H1 (cell line): ENCODE measurements around the gene COL19A1. TPM values are rescaled to one million over a fixed set of nuclear protein-coding genes. Genes with fewer than 3 reads are reported as not detected.

Source experiments
- CTCF ChIA-PET: fragments of 300-600 bp; sonication (Branson Sonifier 250); formaldehyde crosslinking; loops from one replicate; lab custom pipeline; 2021; ENCODE audit not compliant: partially characterized antibody; lab: Charles Lee
- POLR2A ChIA-PET: fragments of 300-600 bp; sonication (Branson Sonifier 250); formaldehyde crosslinking; loops from one replicate; lab custom pipeline; 2021; ENCODE audit warnings: inconsistent platforms; ENCODE audit not compliant: partially characterized antibody; lab: Charles Lee
- DNase-seq, 2 experiments: peaks; one replicate each; pipeline versions ENCODE4 v3.0.0 to v3.0.0-alpha.2; 2010 to 2022; ENCODE audit warnings: low spot score in 2 of 2, low read depth in 1 of 2, mixed read lengths in 1 of 2
- FAIRE-seq: peaks from 2 replicates; lab custom pipeline; 2011; peaks lifted over from hg19 to GRCh38; lab: Jason Lieb, UNC
- H2AFZ ChIP-seq: 2 replicates; pipeline ENCODE4 v1.8.1; 2012; ENCODE audit warnings: low read length, inconsistent platforms
- H2AK5ac ChIP-seq: 2 replicates; pipeline ENCODE4 v1.6.1; 2013; ENCODE audit warnings: low read depth, low read length
- H2BK120ac ChIP-seq: replicated peaks from 2 replicates; pipeline ENCODE3; 2013; ENCODE audit warnings: low read depth, low read length, inconsistent platforms
- H2BK12ac ChIP-seq: 2 replicates; pipeline ENCODE4 v1.6.1; 2013; ENCODE audit warnings: low read depth, low read length
- H2BK15ac ChIP-seq: 2 replicates; pipeline ENCODE4 v1.6.1; 2013; ENCODE audit warnings: low read length
- H2BK20ac ChIP-seq: 2 replicates; pipeline ENCODE4 v1.6.1; 2013; ENCODE audit warnings: low read length
- H2BK5ac ChIP-seq: 2 replicates; pipeline ENCODE4 v1.6.1; 2013; ENCODE audit warnings: low read depth, low read length
- H3K14ac ChIP-seq: 2 replicates; pipeline ENCODE4 v1.6.1; 2013; ENCODE audit warnings: inconsistent platforms; ENCODE audit not compliant: insufficient read length
- H3K18ac ChIP-seq: 2 replicates; pipeline ENCODE4 v1.6.1; 2013; ENCODE audit warnings: low read length; ENCODE audit errors: extremely low read depth
- H3K23ac ChIP-seq: 2 replicates; pipeline ENCODE4 v1.6.1; 2013; ENCODE audit warnings: inconsistent platforms; ENCODE audit not compliant: insufficient read length
- H3K23me2 ChIP-seq: 2 replicates; pipeline ENCODE4 v1.6.1; 2013; ENCODE audit warnings: low read depth, low read length
- H3K27ac ChIP-seq: 2 replicates; pipeline ENCODE4 v1.6.1; 2011; ENCODE audit warnings: low read depth, low read length, inconsistent platforms
- H3K27me3 ChIP-seq, 4 experiments: replicated peaks in 1 of 4; 1 replicate in 1 of 4; 2 replicates in 3 of 4; pipeline versions ENCODE4 v1.6.1 to v1.8.1; 2011 to 2013; ENCODE audit warnings: low read length in 3 of 4, mild to moderate bottlenecking in 3 of 4, inconsistent platforms in 2 of 4, mixed read lengths in 2 of 4, moderate library complexity in 1 of 4; ENCODE audit not compliant: control insufficient read depth in 3 of 4, insufficient read depth in 3 of 4; ENCODE audit errors: extremely low read depth in 1 of 4
- H3K36me3 ChIP-seq, 4 experiments: 2 replicates each; pipeline versions ENCODE4 v1.6.1 to v1.8.1; 2011 to 2013; ENCODE audit warnings: mild to moderate bottlenecking in 4 of 4, low read length in 3 of 4, moderate library complexity in 2 of 4, control low read depth in 1 of 4, inconsistent platforms in 1 of 4; ENCODE audit not compliant: insufficient read depth in 4 of 4, control insufficient read depth in 2 of 4
- H3K4ac ChIP-seq: replicated peaks from 2 replicates; pipeline ENCODE3; 2013; ENCODE audit warnings: low read length, low read depth, mixed read lengths, inconsistent platforms; ENCODE audit not compliant: insufficient read length
- H3K4me1 ChIP-seq, 4 experiments: replicated peaks in 1 of 4; 1 replicate in 1 of 4; 2 replicates in 3 of 4; pipeline versions ENCODE4 v1.6.1 to v1.8.1; 2011 to 2013; ENCODE audit warnings: low read length in 3 of 4, inconsistent platforms in 2 of 4, mixed read lengths in 1 of 4; ENCODE audit not compliant: insufficient read depth in 4 of 4, control insufficient read depth in 3 of 4
- H3K4me2 ChIP-seq, 2 experiments: 2 replicates each; pipeline versions ENCODE4 v1.6.1 to v1.8.1; 2011 to 2013; ENCODE audit warnings: low read depth in 2 of 2, low read length in 2 of 2, control low read depth in 1 of 2, inconsistent platforms in 1 of 2, mild to moderate bottlenecking in 1 of 2; ENCODE audit not compliant: insufficient read depth in 1 of 2
- H3K4me3 ChIP-seq, 4 experiments: fragments of 200-600, 300-600 bp in 1 of 4; sonication (generic), shearing (Covaris generic), sonication (Bioruptor Twin) in 1 of 4; 2 replicates each; pipeline versions ENCODE4 v1.5.1 to v1.8.1; 2011 to 2016; ENCODE audit warnings: low read length in 4 of 4, low read depth in 3 of 4, control low read depth in 2 of 4, inconsistent platforms in 2 of 4, mild to moderate bottlenecking in 2 of 4, mixed read lengths in 1 of 4, moderate library complexity in 1 of 4; ENCODE audit not compliant: insufficient read depth in 2 of 4; ENCODE audit errors: extremely low read depth in 1 of 4
- H3K56ac ChIP-seq: replicated peaks from 2 replicates; pipeline ENCODE3; 2013; ENCODE audit warnings: low read depth, mild to moderate bottlenecking, mixed read lengths, low read length, inconsistent platforms; ENCODE audit not compliant: insufficient read length
- H3K79me1 ChIP-seq: 2 replicates; pipeline ENCODE4 v1.6.1; 2013; ENCODE audit warnings: low read depth, low read length, control low read depth
- H3K79me2 ChIP-seq, 2 experiments: 2 replicates each; pipeline versions ENCODE4 v1.6.1 to v1.8.1; 2012 to 2013; ENCODE audit warnings: low read length in 2 of 2, mild to moderate bottlenecking in 2 of 2, inconsistent platforms in 1 of 2; ENCODE audit not compliant: insufficient read depth in 2 of 2, control insufficient read depth in 1 of 2
- H3K9ac ChIP-seq, 4 experiments: replicated peaks in 1 of 4; 1 replicate in 1 of 4; 2 replicates in 3 of 4; pipeline versions ENCODE4 v1.6.1 to v1.8.1; 2011 to 2013; ENCODE audit warnings: low read depth in 3 of 4, low read length in 3 of 4, control low read depth in 2 of 4, mild to moderate bottlenecking in 2 of 4, moderate library complexity in 2 of 4, inconsistent platforms in 1 of 4; ENCODE audit errors: extremely low read depth in 1 of 4
- H3K9me3 ChIP-seq, 2 experiments: 2 replicates each; pipeline versions ENCODE4 v1.6.1 to v1.8.1; 2012 to 2013; ENCODE audit warnings: mild to moderate bottlenecking in 2 of 2, moderate library complexity in 2 of 2, control low read depth in 1 of 2, inconsistent platforms in 1 of 2, low read depth in 1 of 2, low read length in 1 of 2, mixed read lengths in 1 of 2; ENCODE audit not compliant: insufficient read depth in 2 of 2
- H4K20me1 ChIP-seq, 2 experiments: replicated peaks in 1 of 2; 2 replicates each; pipeline versions ENCODE3 to v1.8.1; 2011 to 2013; ENCODE audit warnings: inconsistent platforms in 2 of 2, low read length in 2 of 2, mild to moderate bottlenecking in 1 of 2; ENCODE audit not compliant: insufficient read depth in 2 of 2, control insufficient read depth in 1 of 2
- H4K5ac ChIP-seq: 2 replicates; pipeline ENCODE4 v1.6.1; 2013; ENCODE audit warnings: low read length, low read depth, mixed read lengths, inconsistent platforms; ENCODE audit not compliant: insufficient read length
- H4K8ac ChIP-seq: 2 replicates; pipeline ENCODE4 v1.8.0; 2013; ENCODE audit warnings: mild to moderate bottlenecking, moderate library complexity, low read length, inconsistent platforms; ENCODE audit not compliant: insufficient read depth; ENCODE audit errors: extremely low read depth
- H4K91ac ChIP-seq: replicated peaks from 2 replicates; pipeline ENCODE3; 2013; ENCODE audit warnings: low read length, mixed read lengths, inconsistent platforms; ENCODE audit not compliant: insufficient read length
- BACH1 ChIP-seq: IDR thresholded peaks from 2 replicates; pipeline ENCODE4 v1.6.1; 2012; ENCODE audit warnings: low read length, improper control_type of control experiment
- E2F6 ChIP-seq: IDR thresholded peaks from 2 replicates; pipeline ENCODE4 v1.6.1; 2012; ENCODE audit warnings: inconsistent platforms
- EP300 ChIP-seq, 2 experiments: IDR thresholded peaks; 1 replicate in 1 of 2; 2 replicates in 1 of 2; pipeline ENCODE4 v1.6.1; 2011 to 2012; ENCODE audit warnings: low read depth in 2 of 2, low read length in 2 of 2, mild to moderate bottlenecking in 2 of 2, borderline replicate concordance in 1 of 2, inconsistent platforms in 1 of 2, moderate library complexity in 1 of 2
- KDM1A ChIP-seq: fragments of 200-600, 300-600 bp; sonication (generic); IDR thresholded peaks from 2 replicates; pipeline ENCODE4 v1.7.1; 2016; ENCODE audit warnings: mild to moderate bottlenecking, low read length, borderline replicate concordance
- MAFK ChIP-seq: IDR thresholded peaks from 2 replicates; pipeline ENCODE4 v1.6.1; 2012; ENCODE audit warnings: low read depth, mild to moderate bottlenecking, improper control_type of control experiment, low read length
- SRF ChIP-seq: IDR thresholded peaks from 2 replicates; pipeline ENCODE4 v1.6.1; 2011; ENCODE audit warnings: mild to moderate bottlenecking, low read depth, low read length, moderate library complexity
- TAF7 ChIP-seq: optimal IDR thresholded peaks from 2 replicates; pipeline ENCODE3; 2011; ENCODE audit warnings: low read depth, mild to moderate bottlenecking, inconsistent platforms, low read length, moderate library complexity, borderline replicate concordance
- TEAD4 ChIP-seq: IDR thresholded peaks from 2 replicates; pipeline ENCODE4 v1.6.1; 2012; ENCODE audit warnings: low read depth, low read length, inconsistent platforms, mixed read lengths
- WGBS, 2 experiments: shearing (Covaris generic) in 1 of 2; methylation state at CpG; one replicate each; pipeline versions ENCODE4 v1.1.6 to v1.1.7; 2013 to 2015; ENCODE audit warnings: low lambda C conversion rate in 2 of 2, mixed read lengths in 2 of 2, inconsistent platforms in 1 of 2, low coverage in 1 of 2, missing lambda C conversion rate in 1 of 2; ENCODE audit not compliant: insufficient replicate concordance in 2 of 2, insufficient coverage in 1 of 2, insufficient read length in 1 of 2; ENCODE audit errors: extremely low coverage in 1 of 2, missing lambda C conversion rate in 1 of 2; 5-methylcytosine and 5-hydroxymethylcytosine counted together
- polyA plus RNA-seq, 7 experiments: library from polyadenylated mRNA; depleted of rRNA in 3 of 7; stranded (reverse) in 5 of 7; unstranded in 2 of 7; fragments of >200 nt in 5 of 7; fragments of 200-250 nt in 2 of 7; gene quantifications; 1 replicate in 5 of 7; 2 replicates in 1 of 7; 4 replicates in 1 of 7; pipeline versions ENCODE4 v1.2.1 to v1.2.3, GENCODE V29; 2011 to 2013; ENCODE audit warnings: missing spikeins in 2 of 7, mixed read lengths in 2 of 7
- total RNA-seq: library from RNA; stranded (reverse); fragmentation: NEBNext Ultra II Directional; extraction: Animal tissue kit (Norgen Biotek cat#: 25700); gene quantifications from 2 replicates; pipeline ENCODE4 v1.2.1, GENCODE V29; 2021

The COL19A1 gene
- total and polyA plus RNA-seq, 2 of the 8 experiments (the other 6 are each of a cell fraction or from before 2014, with no cell fraction given) = not detected

GRCh38 chr6:70135219-70136160 is 269.1 kb downstream of the COL19A1 start:
- no peaks in the 10 kb centered on the region for H3K79me1 ChIP-seq
- H3K18ac ChIP-seq = peak overlapping the region; percentile 39; the same call in 1 of the 2 replicates
- H3K9me3 ChIP-seq = no peaks in the 10 kb centered on the region
- peak overlapping the region; percentile 20; the same call in 1 of the 2 replicates for H2BK5ac ChIP-seq
- H3K9ac ChIP-seq = no peak overlapping the region
- H3K56ac ChIP-seq = no peak overlapping the region
- no peaks in the 10 kb centered on the region for H4K20me1 ChIP-seq
- no peaks in the 10 kb centered on the region for H3K36me3 ChIP-seq
- peaks cover 0 to 14% (median 3%) of the 10 kb centered on the region in 4 experiments; a peak in 3 of 7 replicates for H3K4me1 ChIP-seq
- no peak overlapping the region for H2BK20ac ChIP-seq
- no peaks in the 10 kb centered on the region for H3K79me2 ChIP-seq
- no peaks in the 10 kb centered on the region for H3K23me2 ChIP-seq
- no peak overlapping the region for H2BK12ac ChIP-seq
- H4K8ac ChIP-seq = no peak overlapping the region
- H2AFZ ChIP-seq = no peak overlapping the region
- H3K23ac ChIP-seq = no peak overlapping the region
- no peak overlapping the region for H2AK5ac ChIP-seq
- WGBS, 2 experiments = 79% methylated on average over 10 of the region's 10 CpGs; no CpG with 5 or more reads in 1 of the 2 experiments
- CTCF ChIA-PET = interaction anchor here (0.6 to 2.0 kb wide), 3 partner anchors 29 to 556 kb away, joined by 3 to 7 read pairs (median 5); no protein-coding TSS in a partner anchor
- TF ChIP-seq KDM1A (0 out of 2 replicates have a peak, but pooled peaks have one; percentile 19), MAFK (peak; percentile 58; the same call in 1 of the 2 replicates), TAF7 (no peak), E2F6 (no peak), EP300 (IDR thresholded peaks at IDR 0.05; ENCODE audit: borderline replicate concordance in 1 of 2, low read depth in 2 of 2, low read length in 2 of 2) (no peak), BACH1 (0 out of 2 replicates have a peak, but pooled peaks have one; percentile 31), SRF (peak; percentile 79), TEAD4 (0 out of 2 replicates have a peak, but pooled peaks have one; percentile 24)
- H3K27me3 ChIP-seq = no peaks in the 10 kb centered on the region
- no peak overlapping the region for H3K4ac ChIP-seq
- peak overlapping the region; percentile 45 for H2BK120ac ChIP-seq
- no peak overlapping the region for H3K14ac ChIP-seq
- peak in 1 of 2 experiments; percentile 9 for DNase-seq
- H3K4me2 ChIP-seq = 0 out of 4 replicates have a peak overlapping the region, but pooled peaks of 1 of the 2 experiments have one; percentile 45
- H4K91ac ChIP-seq = no peak overlapping the region
- no peak overlapping the region for H2BK15ac ChIP-seq
- no peak overlapping the region for H4K5ac ChIP-seq
- POLR2A ChIA-PET = no interaction called here
- no peak overlapping the region for H3K4me3 ChIP-seq
- no peak for FAIRE-seq
- no peak overlapping the region for H3K27ac ChIP-seq
